ENCODE measurements around the gene FXYD7.

GRCh38 chr19:35174226-35174625, 31.2 kb downstream of the FXYD7 start:
- TF ChIP-seq EZH2 (IDR thresholded peaks at IDR 0.05; ENCODE audit: insufficient read depth, poor library complexity, severe bottlenecking) = no peak
- no peak for TF ChIP-seq EZH2phosphoT487 (IDR thresholded peaks at IDR 0.05; ENCODE audit: insufficient read depth, low read depth)

Data from GM23248 (cell line).